ENCODE results near the gene NCF1.
"Not testable (repeated sequence)": the region's sequence is repeated elsewhere in the genome, so short reads cannot be mapped to it uniquely, and the experiment has no call there.

The NCF1 gene

GRCh38 chr7:74773760-74774750 lies at the start of gene NCF1:
Gene NCF1, plus strand, starts transcription at chr7:74774011. Its CDS starts 21 bp downstream, at chr7:74774032.
- not testable (repeated sequence) for H3K27ac ChIP-seq (ENCODE audit: low read depth, low read length); H3K4me1 ChIP-seq (ENCODE audit: control insufficient read depth in 5 of 5, insufficient read depth in 5 of 5, low read length in 5 of 5); H3K4me3 ChIP-seq (ENCODE audit: low read depth in 1 of 5, low read length in 5 of 5)

GRCh38 chr7:74725840-74726239 lies 48.0 kb upstream of the NCF1 start:
- no peak overlapping the region for H3K9ac ChIP-seq (ENCODE audit: low read length in 5 of 5)
- peaks cover 0 to 2% (median 0%) of the 10 kb centered on the region in 5 donors for H3K4me1 ChIP-seq (ENCODE audit: control insufficient read depth in 5 of 5, insufficient read depth in 5 of 5, low read length in 5 of 5)
- H3K27ac ChIP-seq (ENCODE audit: low read depth, low read length), result no peak overlapping the region
- H3K36me3 ChIP-seq (ENCODE audit: control insufficient read depth in 5 of 5, insufficient read depth in 5 of 5, low read length in 5 of 5), result peaks cover 19 to 20% (median 19%) of the 10 kb centered on the region in 5 donors
- no peaks in the 10 kb centered on the region for H3K27me3 ChIP-seq (ENCODE audit: control insufficient read depth in 5 of 5, insufficient read depth in 4 of 5, low read length in 5 of 5)
- H3K4me3 ChIP-seq (ENCODE audit: low read depth in 1 of 5, low read length in 5 of 5), result no peak overlapping the region
- H3K9me3 ChIP-seq (ENCODE audit: control insufficient read depth in 5 of 5, low read length in 5 of 5), result no peaks in the 10 kb centered on the region

More at GRCh38 chr7:74773760-74774750, at the start of gene NCF1:
- not testable (repeated sequence) for H3K9ac ChIP-seq (ENCODE audit: low read length in 5 of 5); H3K27me3 ChIP-seq (ENCODE audit: control insufficient read depth in 5 of 5, insufficient read depth in 4 of 5, low read length in 5 of 5); H3K9me3 ChIP-seq (ENCODE audit: control insufficient read depth in 5 of 5, low read length in 5 of 5); H3K36me3 ChIP-seq (ENCODE audit: control insufficient read depth in 5 of 5, insufficient read depth in 5 of 5, low read length in 5 of 5)

- H3K4me1 ChIP-seq (ENCODE audit: control insufficient read depth in 5 of 5, insufficient read depth in 5 of 5, low read length in 5 of 5), result peaks cover 0 to 2% (median 0%) of the 10 kb centered on the region in 5 donors
- H3K27ac ChIP-seq (ENCODE audit: low read depth, low read length), result peak overlapping the region; percentile 5
- H3K36me3 ChIP-seq (ENCODE audit: control insufficient read depth in 5 of 5, insufficient read depth in 5 of 5, low read length in 5 of 5), result peaks cover 14 to 20% (median 19%) of the 10 kb centered on the region in 5 donors
- no peak overlapping the region for H3K9ac ChIP-seq (ENCODE audit: low read length in 5 of 5)
- no peak overlapping the region for H3K4me3 ChIP-seq (ENCODE audit: low read depth in 1 of 5, low read length in 5 of 5)
- H3K9me3 ChIP-seq (ENCODE audit: control insufficient read depth in 5 of 5, low read length in 5 of 5), result no peaks in the 10 kb centered on the region
- no peaks in the 10 kb centered on the region for H3K27me3 ChIP-seq (ENCODE audit: control insufficient read depth in 5 of 5, insufficient read depth in 4 of 5, low read length in 5 of 5)
Measured at GRCh38 chr7:74726309-74727101, 47.3 kb upstream of the NCF1 start.

GRCh38 chr7:74728686-74729085 lies 45.1 kb upstream of the NCF1 start:
- H3K27me3 ChIP-seq (ENCODE audit: control insufficient read depth in 5 of 5, insufficient read depth in 4 of 5, low read length in 5 of 5); H3K4me1 ChIP-seq (ENCODE audit: control insufficient read depth in 5 of 5, insufficient read depth in 5 of 5, low read length in 5 of 5); H3K27ac ChIP-seq (ENCODE audit: low read depth, low read length); H3K36me3 ChIP-seq (ENCODE audit: control insufficient read depth in 5 of 5, insufficient read depth in 5 of 5, low read length in 5 of 5); H3K4me3 ChIP-seq (ENCODE audit: low read depth in 1 of 5, low read length in 5 of 5); H3K9me3 ChIP-seq (ENCODE audit: control insufficient read depth in 5 of 5, low read length in 5 of 5); H3K9ac ChIP-seq (ENCODE audit: low read length in 5 of 5): not testable (repeated sequence)

- not testable (repeated sequence) for H3K4me1 ChIP-seq (ENCODE audit: control insufficient read depth in 5 of 5, insufficient read depth in 5 of 5, low read length in 5 of 5); H3K9ac ChIP-seq (ENCODE audit: low read length in 5 of 5); H3K27me3 ChIP-seq (ENCODE audit: control insufficient read depth in 5 of 5, insufficient read depth in 4 of 5, low read length in 5 of 5); H3K27ac ChIP-seq (ENCODE audit: low read depth, low read length); H3K4me3 ChIP-seq (ENCODE audit: low read depth in 1 of 5, low read length in 5 of 5); H3K9me3 ChIP-seq (ENCODE audit: control insufficient read depth in 5 of 5, low read length in 5 of 5); H3K36me3 ChIP-seq (ENCODE audit: control insufficient read depth in 5 of 5, insufficient read depth in 5 of 5, low read length in 5 of 5)
Measured at GRCh38 chr7:74730186-74730585, 43.6 kb upstream of the NCF1 start.

- H3K4me3 ChIP-seq (ENCODE audit: low read depth in 1 of 5, low read length in 5 of 5); H3K27me3 ChIP-seq (ENCODE audit: control insufficient read depth in 5 of 5, insufficient read depth in 4 of 5, low read length in 5 of 5); H3K27ac ChIP-seq (ENCODE audit: low read depth, low read length); H3K36me3 ChIP-seq (ENCODE audit: control insufficient read depth in 5 of 5, insufficient read depth in 5 of 5, low read length in 5 of 5); H3K4me1 ChIP-seq (ENCODE audit: control insufficient read depth in 5 of 5, insufficient read depth in 5 of 5, low read length in 5 of 5); H3K9ac ChIP-seq (ENCODE audit: low read length in 5 of 5); H3K9me3 ChIP-seq (ENCODE audit: control insufficient read depth in 5 of 5, low read length in 5 of 5): not testable (repeated sequence)
Measured at GRCh38 chr7:74739974-74740703, 33.7 kb upstream of the NCF1 start.

GRCh38 chr7:74743936-74744557 lies 29.8 kb upstream of the NCF1 start:
- H3K9me3 ChIP-seq (ENCODE audit: control insufficient read depth in 5 of 5, low read length in 5 of 5); H3K9ac ChIP-seq (ENCODE audit: low read length in 5 of 5); H3K4me1 ChIP-seq (ENCODE audit: control insufficient read depth in 5 of 5, insufficient read depth in 5 of 5, low read length in 5 of 5); H3K36me3 ChIP-seq (ENCODE audit: control insufficient read depth in 5 of 5, insufficient read depth in 5 of 5, low read length in 5 of 5); H3K4me3 ChIP-seq (ENCODE audit: low read depth in 1 of 5, low read length in 5 of 5); H3K27me3 ChIP-seq (ENCODE audit: control insufficient read depth in 5 of 5, insufficient read depth in 4 of 5, low read length in 5 of 5); H3K27ac ChIP-seq (ENCODE audit: low read depth, low read length): not testable (repeated sequence)

- not testable (repeated sequence) for H3K27ac ChIP-seq (ENCODE audit: low read depth, low read length); H3K9ac ChIP-seq (ENCODE audit: low read length in 5 of 5); H3K9me3 ChIP-seq (ENCODE audit: control insufficient read depth in 5 of 5, low read length in 5 of 5); H3K36me3 ChIP-seq (ENCODE audit: control insufficient read depth in 5 of 5, insufficient read depth in 5 of 5, low read length in 5 of 5); H3K27me3 ChIP-seq (ENCODE audit: control insufficient read depth in 5 of 5, insufficient read depth in 4 of 5, low read length in 5 of 5); H3K4me3 ChIP-seq (ENCODE audit: low read depth in 1 of 5, low read length in 5 of 5); H3K4me1 ChIP-seq (ENCODE audit: control insufficient read depth in 5 of 5, insufficient read depth in 5 of 5, low read length in 5 of 5)
Measured at GRCh38 chr7:74753921-74754482, 19.8 kb upstream of the NCF1 start.

- H3K4me1 ChIP-seq (ENCODE audit: control insufficient read depth in 5 of 5, insufficient read depth in 5 of 5, low read length in 5 of 5); H3K27ac ChIP-seq (ENCODE audit: low read depth, low read length); H3K9me3 ChIP-seq (ENCODE audit: control insufficient read depth in 5 of 5, low read length in 5 of 5); H3K36me3 ChIP-seq (ENCODE audit: control insufficient read depth in 5 of 5, insufficient read depth in 5 of 5, low read length in 5 of 5); H3K27me3 ChIP-seq (ENCODE audit: control insufficient read depth in 5 of 5, insufficient read depth in 4 of 5, low read length in 5 of 5); H3K4me3 ChIP-seq (ENCODE audit: low read depth in 1 of 5, low read length in 5 of 5); H3K9ac ChIP-seq (ENCODE audit: low read length in 5 of 5): not testable (repeated sequence)
Measured at GRCh38 chr7:74756673-74757072, 17.1 kb upstream of the NCF1 start.

Data from subcutaneous abdominal adipose tissue (tissue), 5 donors.